HG03575 (cell line): ENCODE results near the gene ACSF2.
"Not testable (repeated sequence)": the region's sequence is repeated elsewhere in the genome, so short reads cannot be mapped to it uniquely, and the experiment has no call there.

ENCODE experiments used
- ATAC-seq: cut with Tn5 transposase; IDR thresholded peaks from one replicate; pipeline ENCODE4 v1.9.1; 2021; ENCODE audit not compliant: unreplicated experiment, insufficient number of reproducible peaks, low FRiP score; ENCODE audit errors: extremely low read depth

Gene ACSF2

DNA sequence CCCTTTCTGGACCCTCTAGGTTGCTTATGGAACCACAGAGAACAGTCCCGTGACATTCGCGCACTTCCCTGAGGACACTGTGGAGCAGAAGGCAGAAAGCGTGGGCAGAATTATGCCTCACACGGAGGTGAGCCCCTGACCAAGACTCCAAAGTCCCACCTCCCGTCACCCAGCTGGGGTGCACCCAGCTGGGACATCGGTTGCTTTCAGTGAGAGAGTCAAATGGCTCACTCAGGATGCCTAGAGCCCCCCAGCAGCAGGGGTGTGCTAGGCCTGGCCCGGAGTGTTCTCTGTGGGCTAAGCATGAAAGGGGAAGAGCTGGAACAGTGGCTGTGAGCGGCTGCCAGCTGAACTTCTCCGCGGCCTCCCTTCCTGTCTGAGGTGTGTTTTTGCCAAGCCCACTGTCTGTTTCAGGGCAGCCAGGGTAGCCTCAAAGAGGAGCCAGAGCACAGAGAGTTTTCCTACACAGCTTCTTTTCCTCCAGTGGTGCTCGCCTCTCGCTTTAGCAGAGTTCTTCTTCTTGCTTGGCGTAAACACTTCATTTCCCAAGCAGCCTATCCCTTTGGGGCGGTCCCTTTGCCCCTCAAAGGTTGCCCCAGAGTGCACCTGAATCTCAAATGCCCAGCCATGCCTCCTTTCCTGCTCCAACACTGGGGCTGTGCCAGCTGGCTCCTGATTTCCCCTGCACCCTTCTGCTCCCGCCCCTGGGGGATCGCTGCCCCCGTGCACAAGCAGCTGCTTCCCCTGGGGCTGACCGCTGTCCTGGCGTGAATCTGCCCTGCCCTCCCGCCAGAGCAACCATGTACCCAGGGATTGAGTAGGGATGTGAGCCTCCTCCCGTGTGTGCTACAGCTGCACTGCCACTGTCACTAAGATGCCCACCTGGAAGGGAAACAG lies 45.2 kb downstream of the ACSF2 start:
- no peak for ATAC-seq

DNA sequence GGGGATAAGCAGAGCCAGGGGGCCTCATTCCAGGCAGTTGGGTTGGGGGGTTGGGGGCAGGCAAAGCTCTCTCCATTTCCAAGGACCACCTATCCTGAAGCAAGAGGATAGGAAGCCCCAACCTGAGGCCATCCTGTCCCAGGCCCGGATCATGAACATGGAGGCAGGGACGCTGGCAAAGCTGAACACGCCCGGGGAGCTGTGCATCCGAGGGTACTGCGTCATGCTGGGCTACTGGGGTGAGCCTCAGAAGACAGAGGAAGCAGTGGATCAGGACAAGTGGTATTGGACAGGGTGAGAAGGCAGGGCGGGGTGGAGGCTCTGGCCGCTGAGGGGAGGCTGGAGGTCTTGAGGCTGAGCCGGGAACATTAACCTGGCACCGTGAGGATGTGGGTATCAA lies 46.3 kb downstream of the ACSF2 start:
- ATAC-seq, result no peak

DNA sequence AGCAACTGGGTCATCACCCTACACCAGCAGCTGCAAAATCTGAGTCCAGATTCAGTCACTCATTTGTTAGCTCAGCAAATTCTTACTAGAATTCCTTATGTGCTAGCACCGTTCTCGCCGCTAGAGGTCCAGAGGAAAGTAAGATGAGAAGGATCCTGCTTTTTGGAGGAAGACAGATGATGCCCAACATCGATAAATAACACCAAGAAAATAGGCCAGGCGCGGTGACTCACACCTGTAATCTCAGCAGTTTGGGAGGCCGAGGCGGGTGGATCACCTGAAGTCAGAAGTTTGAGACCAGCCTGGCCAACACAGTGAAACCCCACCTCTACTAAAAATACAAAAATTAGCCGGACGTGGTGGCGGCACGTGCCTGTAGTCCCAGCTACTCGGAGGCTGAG lies 46.7 kb downstream of the ACSF2 start:
- not testable (repeated sequence) for ATAC-seq

- no peak for ATAC-seq
These were observed 47.9 kb downstream of the ACSF2 start for GRCh38 chr17:50473901-50474300.

DNA sequence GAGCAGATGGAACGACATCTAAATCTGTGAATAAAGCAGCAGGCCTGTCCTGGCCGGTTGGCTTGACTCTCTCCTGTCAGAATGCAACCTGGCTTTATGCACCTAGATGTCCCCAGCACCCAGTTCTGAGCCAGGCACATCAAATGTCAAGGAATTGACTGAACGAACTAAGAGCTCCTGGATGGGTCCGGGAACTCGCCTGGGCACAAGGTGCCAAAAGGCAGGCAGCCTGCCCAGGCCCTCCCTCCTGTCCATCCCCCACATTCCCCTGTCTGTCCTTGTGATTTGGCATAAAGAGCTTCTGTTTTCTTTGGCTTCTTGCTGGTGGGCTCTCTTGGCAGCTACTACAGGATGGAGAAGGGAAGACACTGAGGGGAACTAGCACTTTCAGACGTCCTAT lies 48.5 kb downstream of the ACSF2 start:
- no peak for ATAC-seq

DNA sequence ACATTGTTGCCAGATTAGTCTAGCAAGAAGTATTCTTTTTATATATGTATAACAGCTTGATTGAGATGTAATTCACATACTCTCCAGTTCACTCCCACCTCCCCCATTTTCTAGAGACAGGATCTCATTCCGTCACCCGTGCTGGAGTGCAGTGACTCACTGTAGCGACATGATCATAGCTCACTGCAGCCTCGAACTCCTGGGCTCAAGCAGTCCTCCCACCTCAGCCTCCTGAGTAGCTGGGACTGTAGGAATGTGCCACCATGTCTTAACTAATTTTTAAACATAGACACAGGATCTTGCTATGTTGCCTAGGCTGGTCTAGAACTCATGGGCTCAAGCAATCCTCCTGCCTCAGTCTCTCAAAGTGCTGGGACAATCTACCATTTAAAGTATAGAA lies 49.3 kb downstream of the ACSF2 start:
- ATAC-seq, result no peak

- ATAC-seq, result not testable (repeated sequence)
These were observed 49.9 kb downstream of the ACSF2 start for GRCh38 chr17:50475775-50476544.

GRCh38 chr17:50476545-50477315 lies 50.7 kb downstream of the ACSF2 start:
- ATAC-seq, result no peak

DNA sequence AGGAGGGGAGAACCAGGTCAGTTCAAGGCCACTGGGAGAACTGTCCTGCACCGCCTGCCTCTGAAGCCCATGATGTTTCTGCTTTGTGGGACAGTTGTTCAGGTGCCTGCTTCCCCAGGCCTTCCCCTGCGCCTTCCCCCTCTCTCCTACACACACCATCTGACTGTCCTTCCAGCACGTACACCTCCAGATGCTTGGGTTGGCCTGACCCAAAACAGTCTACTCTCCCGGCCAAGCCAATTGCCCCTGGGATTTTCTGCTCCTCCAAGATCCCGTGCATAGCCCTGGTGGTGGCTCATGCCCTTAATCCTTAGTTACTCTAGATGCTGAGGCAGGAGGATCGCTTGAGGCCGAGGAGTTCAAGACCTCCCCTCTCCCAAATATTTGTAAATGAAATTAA lies 52.0 kb downstream of the ACSF2 start:
- no peak for ATAC-seq

DNA sequence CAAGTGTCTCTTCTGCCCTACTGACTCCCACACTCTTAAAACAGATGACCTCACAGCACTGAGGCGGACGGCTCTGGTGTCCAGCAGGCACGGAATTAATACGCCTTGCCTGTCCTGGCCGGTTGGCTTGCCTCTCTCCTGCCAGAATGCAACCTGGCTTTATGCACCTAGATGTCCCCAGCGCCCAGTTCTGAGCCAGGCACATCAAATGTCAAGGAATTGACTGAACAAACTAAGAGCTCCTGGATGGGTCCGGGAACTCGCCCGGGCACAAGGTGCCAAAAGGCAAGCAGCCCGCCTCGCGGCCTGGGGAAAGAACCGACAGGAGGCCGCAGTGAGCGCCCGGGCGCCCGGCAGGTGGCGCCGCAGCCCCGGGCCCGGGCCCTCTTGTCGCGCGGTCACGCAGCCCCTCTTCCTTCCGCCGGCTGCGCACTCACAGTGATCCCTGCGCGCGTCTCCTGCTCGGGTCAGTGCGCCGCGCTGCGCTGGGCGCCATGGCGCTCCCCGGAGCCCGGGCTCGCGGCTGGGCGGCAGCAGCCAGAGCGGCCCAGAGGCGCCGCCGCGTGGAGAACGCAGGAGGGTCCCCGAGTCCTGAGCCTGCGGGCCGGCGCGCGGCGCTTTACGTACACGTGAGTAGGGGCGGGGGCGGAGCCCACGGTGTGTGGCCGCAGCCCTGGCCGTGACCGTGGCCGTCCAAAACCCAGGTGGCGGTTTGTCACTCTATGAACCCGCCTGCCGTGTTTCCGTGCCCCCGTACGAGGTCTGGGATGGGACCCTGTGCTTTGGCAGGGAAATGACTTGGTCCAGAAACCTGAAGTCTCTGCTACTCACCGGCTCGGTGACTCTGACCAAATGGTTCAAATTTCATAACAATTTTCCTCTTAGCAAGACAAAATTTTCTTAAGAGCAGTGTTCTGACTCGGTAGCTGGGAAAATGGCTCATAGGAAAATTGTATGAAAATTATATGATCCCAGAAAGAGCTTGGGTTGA lies 52.7 kb downstream of the ACSF2 start, which contains the start of gene RSAD1:
Gene RSAD1, plus strand, starts transcription at position 470 of the 991 bp plus-strand sequence. Its CDS starts 25 bp downstream, at position 495.
- ATAC-seq, result no peak

DNA sequence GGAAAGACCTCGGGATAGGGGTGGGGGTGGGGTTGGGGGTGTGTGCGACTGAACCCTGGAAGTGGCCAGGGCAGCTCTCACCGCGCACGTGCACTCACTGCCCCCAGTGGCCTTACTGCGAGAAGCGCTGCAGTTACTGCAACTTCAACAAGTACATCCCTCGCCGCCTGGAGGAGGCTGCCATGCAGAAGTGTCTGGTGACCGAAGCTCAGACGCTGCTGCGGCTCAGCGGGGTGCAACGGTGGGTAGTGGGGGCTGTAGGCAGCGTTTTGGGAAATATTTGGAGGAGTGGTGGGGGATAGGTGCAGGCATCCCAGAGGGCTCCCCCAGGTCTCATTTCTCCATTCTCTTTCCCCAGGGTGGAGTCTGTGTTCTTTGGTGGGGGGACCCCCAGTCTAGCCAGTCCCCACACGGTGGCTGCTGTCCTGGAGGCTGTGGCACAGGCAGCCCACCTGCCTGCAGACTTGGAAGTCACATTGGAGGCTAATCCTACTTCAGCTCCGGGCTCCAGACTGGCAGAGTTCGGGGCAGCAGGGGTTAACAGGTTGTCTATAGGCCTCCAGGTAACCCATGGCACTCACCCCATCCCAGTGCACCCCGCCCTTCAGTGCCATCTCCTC lies 53.6 kb downstream of the ACSF2 start:
- ATAC-seq, result no peak

- no peak for ATAC-seq
These were observed 54.2 kb downstream of the ACSF2 start for GRCh38 chr17:50480142-50480764.

GRCh38 chr17:50480854-50481490 lies 55.0 kb downstream of the ACSF2 start:
- no peak for ATAC-seq

- ATAC-seq, result no peak
These were observed 55.6 kb downstream of the ACSF2 start for GRCh38 chr17:50481648-50482047.

DNA sequence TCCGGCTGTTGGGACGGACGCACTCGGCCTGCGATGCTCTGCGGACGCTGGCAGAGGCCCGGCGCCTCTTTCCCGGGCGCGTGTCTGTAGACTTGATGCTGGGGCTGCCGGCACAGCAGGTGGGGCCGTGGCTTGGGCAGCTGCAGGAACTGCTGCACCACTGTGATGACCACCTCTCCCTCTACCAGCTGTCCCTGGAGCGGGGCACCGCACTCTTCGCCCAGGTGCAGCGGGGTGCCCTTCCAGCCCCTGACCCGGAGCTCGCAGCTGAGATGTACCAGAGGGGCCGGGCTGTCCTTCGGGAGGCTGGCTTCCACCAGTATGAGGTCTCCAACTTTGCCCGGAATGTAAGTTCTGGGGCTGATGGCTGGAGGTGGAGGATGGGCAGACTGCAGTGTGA lies 56.1 kb downstream of the ACSF2 start:
- ATAC-seq, result no peak

DNA sequence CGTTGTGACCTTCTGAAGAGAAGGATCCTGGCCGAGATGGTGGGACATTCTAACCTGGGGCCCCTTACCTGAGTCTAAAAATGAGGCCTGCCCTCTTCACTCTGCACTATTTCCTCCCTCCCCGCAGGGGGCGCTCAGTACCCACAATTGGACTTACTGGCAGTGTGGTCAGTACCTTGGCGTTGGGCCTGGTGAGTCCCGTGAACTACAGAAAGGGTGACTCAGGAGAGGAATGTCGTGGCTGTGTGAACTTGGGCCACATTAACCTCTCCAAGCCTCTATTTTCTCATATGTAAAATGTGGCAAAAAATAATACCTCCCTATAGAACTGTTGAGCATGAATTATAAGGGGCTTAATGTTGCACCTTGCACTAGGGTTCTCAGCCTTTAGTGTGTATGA lies 56.5 kb downstream of the ACSF2 start:
- no peak for ATAC-seq

DNA sequence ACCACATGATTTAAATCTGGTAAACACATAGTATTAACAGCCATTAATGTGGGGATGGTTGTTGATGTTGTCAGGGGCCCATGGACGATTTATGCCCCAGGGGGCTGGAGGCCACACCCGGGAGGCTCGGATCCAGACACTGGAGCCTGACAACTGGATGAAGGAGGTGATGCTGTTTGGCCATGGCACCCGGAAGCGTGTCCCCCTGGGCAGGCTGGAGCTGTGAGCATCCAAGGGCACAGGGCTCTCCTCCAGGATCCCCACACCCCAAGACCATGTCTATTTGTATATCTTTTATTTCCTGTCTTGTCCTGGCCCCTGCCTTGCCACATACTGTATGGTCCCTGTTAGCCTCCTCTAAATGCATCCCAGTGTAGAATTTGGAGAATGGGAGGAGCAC lies 57.2 kb downstream of the ACSF2 start:
- ATAC-seq, result no peak
